ENCODE data around the gene DRC1. TPM values are rescaled to one million over a fixed set of nuclear protein-coding genes. Genes with fewer than 3 reads are reported as not detected.

The DRC1 gene
- total and polyA plus RNA-seq, 2 of the 13 experiments (the other 11 are each of a cell fraction or from before 2014, with no cell fraction given), result 0.07 TPM; not detected in 1

- no peak for TF ChIP-seq ZNF407 (CRISPR knock-in tag; IDR thresholded peaks at IDR 0.05; ENCODE audit: not compliant biosample characterization)
- TF ChIP-seq ZNF331 (CRISPR knock-in tag; IDR thresholded peaks at IDR 0.05), result no peak
- no peak for TF ChIP-seq ZBTB26 (CRISPR knock-in tag; IDR thresholded peaks at IDR 0.05; ENCODE audit: borderline replicate concordance)
- TF ChIP-seq CREB1 (IDR thresholded peaks at IDR 0.05), result peak; percentile 36; the same call in 1 of the 2 replicates
- TF ChIP-seq CREB1 (CRISPR knock-in tag; IDR thresholded peaks at IDR 0.05), result no peak
- no peak for TF ChIP-seq ZXDC (CRISPR knock-in tag; IDR thresholded peaks at IDR 0.05)
- TF ChIP-seq ZNF446 (CRISPR knock-in tag; IDR thresholded peaks at IDR 0.05), result no peak
- TF ChIP-seq ZNF292 (CRISPR knock-in tag; IDR thresholded peaks at IDR 0.05; ENCODE audit: borderline replicate concordance, low read depth), result no peak
- no peak for TF ChIP-seq ZNF431 (CRISPR knock-in tag; IDR thresholded peaks at IDR 0.05; ENCODE audit: borderline replicate concordance, low read depth)
- no peak for TF ChIP-seq MTERF4 (CRISPR knock-in tag; IDR thresholded peaks at IDR 0.05)
- TF ChIP-seq TGIF2 (CRISPR knock-in tag; IDR thresholded peaks at IDR 0.05), result no peak
- TF ChIP-seq ERF (CRISPR knock-in tag; IDR thresholded peaks at IDR 0.05), result 0 out of 2 replicates have a peak, but pooled peaks have one; percentile 22
- TF ChIP-seq PAX8 (CRISPR knock-in tag; IDR thresholded peaks at IDR 0.05; ENCODE audit: borderline replicate concordance), result no peak
- TF ChIP-seq ZNF644 (CRISPR knock-in tag; IDR thresholded peaks at IDR 0.05; ENCODE audit: low read depth), result 0 out of 2 replicates have a peak, but pooled peaks have one; percentile 17
- TF ChIP-seq HBP1 (CRISPR knock-in tag; IDR thresholded peaks at IDR 0.05; ENCODE audit: low read depth), result no peak
Measured at GRCh38 chr2:26412091-26412673, 10.5 kb downstream of the DRC1 start (continued).
